ENCODE data around the gene CRK. TPM values are rescaled to one million over a fixed set of nuclear protein-coding genes. Genes with fewer than 3 reads are reported as not detected.

The CRK gene
- 10 to 100 TPM; 33.8 to 59.3 (median 51.2) TPM for total RNA-seq

DNA sequence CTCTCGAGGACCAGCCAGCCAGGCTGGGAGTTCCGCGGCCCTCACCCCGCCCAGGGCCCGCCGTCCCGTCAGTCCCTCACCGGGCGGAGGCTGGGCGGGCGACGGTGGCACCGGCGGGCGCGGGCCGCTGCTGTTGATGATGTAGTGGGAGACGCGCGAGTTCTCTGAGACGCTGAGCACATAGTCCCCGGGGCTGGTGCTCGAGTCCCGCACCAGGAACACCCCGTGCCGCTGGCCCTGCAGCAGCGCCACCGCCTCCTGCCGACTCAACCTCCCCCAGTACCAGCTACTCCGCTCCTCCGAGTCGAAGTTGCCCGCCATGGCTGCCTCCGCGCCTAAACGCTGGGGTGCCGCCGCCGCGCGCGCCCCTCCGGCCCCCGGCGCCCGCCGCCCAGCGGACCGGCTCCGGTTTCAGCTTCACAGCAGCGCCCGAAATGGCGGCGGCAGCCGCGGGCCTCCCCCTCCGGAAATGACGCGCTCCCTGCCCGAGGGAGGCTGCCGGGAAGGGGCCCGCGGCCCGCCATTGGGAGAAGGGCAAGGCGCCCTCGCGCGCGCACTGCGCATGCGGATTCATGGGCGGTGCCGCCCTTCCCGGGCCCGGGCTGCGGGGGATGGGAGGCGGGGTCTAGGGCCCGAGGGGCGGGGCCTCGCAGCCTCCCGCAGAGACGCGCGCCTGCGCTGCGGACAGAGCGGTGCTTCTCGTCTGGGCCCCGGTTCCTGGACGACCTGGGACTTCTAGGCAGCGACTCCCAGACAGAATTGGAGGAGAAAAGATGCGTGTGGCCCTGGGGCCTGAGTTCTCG is at the start of gene CRK:
Gene CRK (minus strand): TSS at position 436 of the 803 bp plus-strand sequence. CDS start 115 bp downstream, at position 321.
- Histone ChIP-seq H3K9me3 (no peaks in the 10 kb centered on the region), H3K36me3 (peaks cover 0 to 27% (median 0%) of the 10 kb centered on the region in 3 donors), H3K4me1 (peaks cover 32 to 66% (median 37%) of the 10 kb centered on the region in 3 donors), H3K4me3 (peak within 1 kb of the TSS; percentile 79 to 100 (median 92)), H3K27ac (peak within 1 kb of the TSS; percentile 89 to 99 (median 98)), H3K27me3 (no peaks in the 10 kb centered on the region)
- WGBS, 2 donors, result 0% methylated on average over 3 to 8 of the region's 93 CpGs
- intact Hi-C loops (cut with DNase I), result no loop called here
- TF ChIP-seq POLR2A (IDR thresholded peaks at IDR 0.05), result peak in 3 of 4 donors; percentile 89 to 98 (median 92)
- TF ChIP-seq, protein P1, sequence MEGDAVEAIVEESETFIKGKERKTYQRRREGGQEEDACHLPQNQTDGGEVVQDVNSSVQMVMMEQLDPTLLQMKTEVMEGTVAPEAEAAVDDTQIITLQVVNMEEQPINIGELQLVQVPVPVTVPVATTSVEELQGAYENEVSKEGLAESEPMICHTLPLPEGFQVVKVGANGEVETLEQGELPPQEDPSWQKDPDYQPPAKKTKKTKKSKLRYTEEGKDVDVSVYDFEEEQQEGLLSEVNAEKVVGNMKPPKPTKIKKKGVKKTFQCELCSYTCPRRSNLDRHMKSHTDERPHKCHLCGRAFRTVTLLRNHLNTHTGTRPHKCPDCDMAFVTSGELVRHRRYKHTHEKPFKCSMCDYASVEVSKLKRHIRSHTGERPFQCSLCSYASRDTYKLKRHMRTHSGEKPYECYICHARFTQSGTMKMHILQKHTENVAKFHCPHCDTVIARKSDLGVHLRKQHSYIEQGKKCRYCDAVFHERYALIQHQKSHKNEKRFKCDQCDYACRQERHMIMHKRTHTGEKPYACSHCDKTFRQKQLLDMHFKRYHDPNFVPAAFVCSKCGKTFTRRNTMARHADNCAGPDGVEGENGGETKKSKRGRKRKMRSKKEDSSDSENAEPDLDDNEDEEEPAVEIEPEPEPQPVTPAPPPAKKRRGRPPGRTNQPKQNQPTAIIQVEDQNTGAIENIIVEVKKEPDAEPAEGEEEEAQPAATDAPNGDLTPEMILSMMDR (IDR thresholded peaks at IDR 0.05), result peak in 2 of 6 experiments; percentile 18 to 27
- peak; percentile 85 for DNase-seq

DNA sequence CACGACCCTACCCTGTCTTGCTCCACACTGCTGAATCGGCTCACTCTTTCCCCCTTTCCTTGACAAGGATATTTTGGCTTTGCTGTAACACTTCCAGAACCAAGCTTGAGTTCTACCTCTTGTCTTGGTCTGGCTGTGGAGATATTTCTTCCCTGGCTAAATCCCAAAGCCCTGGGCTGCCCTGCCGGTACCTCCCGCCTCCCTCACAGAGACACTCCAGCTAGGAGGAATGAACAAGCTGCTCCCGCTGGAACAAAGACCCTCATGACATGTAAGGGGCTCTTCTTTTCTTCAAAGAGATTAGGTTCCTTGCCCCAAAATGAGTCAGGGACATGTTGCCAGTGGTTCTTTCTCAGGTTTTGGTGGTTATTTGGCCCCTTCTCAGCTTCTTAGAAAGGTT is 49.6 kb upstream of the CRK start:
- no peak for TF ChIP-seq POLR2A (IDR thresholded peaks at IDR 0.05)
- TF ChIP-seq, protein P1 (IDR thresholded peaks at IDR 0.05), result no peak
- intact Hi-C loops (cut with DNase I), result no loop called here
- no peak for DNase-seq
- Histone ChIP-seq H3K36me3 (peaks cover 5 to 92% (median 10%) of the 10 kb centered on the region in 3 donors), H3K4me1 (peaks cover 6 to 27% (median 6%) of the 10 kb centered on the region in 3 donors), H3K27ac (no peak overlapping the region), H3K4me3 (no peak overlapping the region), H3K9me3 (no peaks in the 10 kb centered on the region), H3K27me3 (no peaks in the 10 kb centered on the region)
- WGBS, 2 donors, result 89 to 96% methylated on average over 5 of the region's 5 CpGs

DNA sequence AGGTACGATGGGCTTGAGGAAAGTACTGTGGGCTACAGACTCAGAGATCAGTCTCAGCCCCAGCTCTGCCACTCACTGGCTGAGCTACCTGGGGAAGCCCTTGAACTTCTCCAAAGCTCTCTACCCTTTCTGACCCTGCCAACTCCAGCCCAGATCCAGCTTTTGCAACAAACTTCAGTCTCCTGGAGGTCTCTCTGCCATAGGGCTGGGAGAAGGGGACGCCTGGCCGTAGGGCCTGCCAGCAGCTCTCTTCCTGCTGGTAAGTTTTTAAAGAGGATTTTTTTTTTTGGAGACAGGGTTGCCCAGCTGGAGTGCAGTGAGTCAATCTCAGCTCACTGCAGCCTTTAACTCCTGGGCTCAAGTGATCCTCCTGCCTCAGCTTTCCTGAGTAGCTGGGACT is 48.8 kb upstream of the CRK start:
- 81 to 86% methylated on average over 3 of the region's 3 CpGs for WGBS, 2 donors
- TF ChIP-seq, protein P1 (IDR thresholded peaks at IDR 0.05), result no peak
- TF ChIP-seq POLR2A (IDR thresholded peaks at IDR 0.05), result no peak
- Histone ChIP-seq H3K36me3 (peaks cover 5 to 90% (median 10%) of the 10 kb centered on the region in 3 donors), H3K4me1 (peaks cover 3 to 20% (median 5%) of the 10 kb centered on the region in 3 donors), H3K9me3 (no peaks in the 10 kb centered on the region), H3K27me3 (no peaks in the 10 kb centered on the region), H3K27ac (no peak overlapping the region), H3K4me3 (no peak overlapping the region)
- intact Hi-C loops (cut with DNase I), result no loop called here
- no peak for DNase-seq

DNA sequence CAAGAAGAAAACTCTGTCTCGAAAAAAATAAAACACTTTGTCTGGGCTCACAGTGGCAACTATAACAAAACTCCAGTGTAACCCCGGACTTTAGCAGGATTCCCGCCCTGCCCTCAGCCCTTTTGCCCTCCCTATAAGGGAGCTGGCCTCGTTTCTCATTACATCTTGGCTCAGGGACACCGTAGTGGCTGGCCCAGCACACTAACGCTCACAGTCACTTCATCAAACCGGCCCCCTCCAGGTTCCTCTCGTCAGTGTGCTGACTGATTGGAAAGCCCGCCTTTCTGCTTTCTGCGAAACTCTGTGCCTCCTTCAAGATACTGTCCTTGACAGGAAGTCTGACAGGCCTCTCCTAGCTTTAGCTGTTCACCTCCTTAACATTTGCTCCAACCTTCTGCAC is 47.7 kb upstream of the CRK start:
- Histone ChIP-seq H3K27ac (no peak overlapping the region), H3K36me3 (peaks cover 5 to 86% (median 10%) of the 10 kb centered on the region in 3 donors), H3K4me3 (no peak overlapping the region), H3K4me1 (peaks cover 0 to 10% (median 0%) of the 10 kb centered on the region in 3 donors), H3K27me3 (no peaks in the 10 kb centered on the region), H3K9me3 (no peaks in the 10 kb centered on the region)
- no peak for DNase-seq
- 85 to 89% methylated on average over 10 of the region's 10 CpGs for WGBS, 2 donors
- intact Hi-C loops (cut with DNase I), result no loop called here
- TF ChIP-seq, protein P1 (IDR thresholded peaks at IDR 0.05), result no peak
- no peak for TF ChIP-seq POLR2A (IDR thresholded peaks at IDR 0.05)

DNA sequence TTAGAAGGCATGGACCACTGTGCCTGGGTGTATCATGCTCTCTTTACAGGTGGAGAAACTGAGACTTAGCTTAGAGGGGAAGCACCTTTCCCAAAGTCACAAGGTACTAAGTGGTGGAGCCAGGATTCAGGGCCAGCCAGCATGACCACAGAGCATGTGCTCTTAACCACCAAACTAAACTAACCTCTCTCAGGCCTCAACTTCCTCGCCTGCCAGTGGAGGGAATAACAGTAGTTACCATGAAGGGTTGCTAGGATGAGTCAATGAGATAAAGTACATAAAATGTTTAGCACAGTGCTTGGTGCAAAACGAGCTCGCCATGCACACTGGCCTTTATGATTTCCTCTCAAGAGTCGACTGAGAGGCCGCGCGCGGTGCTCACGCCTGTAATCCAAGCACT is 42.8 kb upstream of the CRK start:
- no peak for TF ChIP-seq POLR2A (IDR thresholded peaks at IDR 0.05)
- DNase-seq, result no peak
- 77 to 78% methylated on average over 9 of the region's 9 CpGs for WGBS, 2 donors

More for the DNA sequence above, 42.8 kb upstream of the CRK start:
- no peak overlapping the region for H3K27ac ChIP-seq
- peaks cover 0 to 26% (median 13%) of the 10 kb centered on the region in 3 donors for H3K4me1 ChIP-seq
- intact Hi-C loops (cut with DNase I), result no loop called here
- H3K36me3 ChIP-seq, result peaks cover 0 to 80% (median 8%) of the 10 kb centered on the region in 3 donors
- H3K4me3 ChIP-seq, result no peak overlapping the region
- no peaks in the 10 kb centered on the region for H3K9me3 ChIP-seq
- no peaks in the 10 kb centered on the region for H3K27me3 ChIP-seq
